ENCODE measurements around the gene CPEB2.
"Not testable (repeated sequence)": the region's sequence is repeated elsewhere in the genome, so short reads cannot be mapped to it uniquely, and the experiment has no call there.

Gene CPEB2

GRCh38 chr4:15063341-15063740, 61.1 kb downstream of the CPEB2 start:
- DNase-seq, result no peak

GRCh38 chr4:15065516-15065915, 63.2 kb downstream of the CPEB2 start:
- DNase-seq, result no peak

GRCh38 chr4:15066140-15066539, 63.9 kb downstream of the CPEB2 start:
- DNase-seq, result no peak

GRCh38 chr4:15068298-15068697, 66.0 kb downstream of the CPEB2 start:
- no peak for DNase-seq

GRCh38 chr4:15075875-15076274, 73.6 kb downstream of the CPEB2 start:
- no peak for DNase-seq

- no peak for DNase-seq
These were observed 75.7 kb downstream of the CPEB2 start for GRCh38 chr4:15077969-15078368.

GRCh38 chr4:15078682-15079642, 76.7 kb downstream of the CPEB2 start:
- DNase-seq, result no peak

- DNase-seq, result no peak
These were observed 82.5 kb downstream of the CPEB2 start for GRCh38 chr4:15084780-15085179.

GRCh38 chr4:15085762-15086161, 83.5 kb downstream of the CPEB2 start:
- not testable (repeated sequence) for DNase-seq

- DNase-seq, result not testable (repeated sequence)
These were observed 84.0 kb downstream of the CPEB2 start for GRCh38 chr4:15086259-15086658.

GRCh38 chr4:15088394-15089035, 86.2 kb downstream of the CPEB2 start:
- DNase-seq, result no peak

- DNase-seq, result no peak
These were observed 87.7 kb downstream of the CPEB2 start for GRCh38 chr4:15089979-15090378.

- DNase-seq, result no peak
These were observed 98.1 kb downstream of the CPEB2 start for GRCh38 chr4:15100380-15100779.

GRCh38 chr4:15100994-15101695, 98.9 kb downstream of the CPEB2 start:
- DNase-seq, result no peak

- DNase-seq, result no peak
These were observed 102.5 kb downstream of the CPEB2 start for GRCh38 chr4:15104825-15105224.

GRCh38 chr4:15106399-15106798, 104.1 kb downstream of the CPEB2 start:
- DNase-seq, result no peak

GRCh38 chr4:15109600-15109999, 107.3 kb downstream of the CPEB2 start:
- DNase-seq, result no peak

- no peak for DNase-seq
These were observed 107.9 kb downstream of the CPEB2 start for GRCh38 chr4:15110120-15110571.

GRCh38 chr4:15116509-15117079, 114.3 kb downstream of the CPEB2 start:
- no peak for DNase-seq

- no peak for DNase-seq
These were observed 115.1 kb downstream of the CPEB2 start for GRCh38 chr4:15117270-15117946.

GRCh38 chr4:15118292-15118691, 116.0 kb downstream of the CPEB2 start:
- DNase-seq, result no peak

All from 8988T (cell line).